Liver (tissue), 2 donors: ENCODE data around the gene AKAP13.

Experiments used
- CTCF ChIP-seq: fragments of 150-350 bp; IDR thresholded peaks from 2 replicates; pipeline ENCODE4 v1.5.1; 2017; ENCODE audit warnings: improper control_type of control experiment, low read depth, low read length; ENCODE audit not compliant: missing input control
- FOXA1 ChIP-seq: IDR thresholded peaks from 2 replicates; pipeline ENCODE4 v1.6.1; 2016; ENCODE audit warnings: antibody characterized with exemption
- MAX ChIP-seq: IDR thresholded peaks from 2 replicates; pipeline ENCODE4 v1.6.1; 2016; ENCODE audit warnings: antibody characterized with exemption
- YY1 ChIP-seq: IDR thresholded peaks from 2 replicates; pipeline ENCODE4 v1.6.1; 2016; ENCODE audit warnings: antibody characterized with exemption, mild to moderate bottlenecking
- donor health status: healthy.

- TF ChIP-seq MAX (no peak), YY1 (no peak), CTCF (no peak), FOXA1 (no peak)
These were observed 40.9 kb downstream of the AKAP13 start for GRCh38 chr15:85421116-85421925.
